Ecto neural progenitor cell (in vitro differentiated cells): ENCODE measurements around the gene XPO1.
"Not testable (repeated sequence)": the region's sequence is repeated elsewhere in the genome, so short reads cannot be mapped to it uniquely, and the experiment has no call there.

Experiments used
- DNase-seq: peaks from one replicate; pipeline ENCODE4 v3.0.0-alpha.2; 2018; ENCODE audit warnings: low spot score

XPO1 gene

GRCh38 chr2:61534926-61535325 lies 3.2 kb downstream of the XPO1 start:
- no peak for DNase-seq

GRCh38 chr2:61530749-61531148 lies 7.4 kb downstream of the XPO1 start:
- no peak for DNase-seq

GRCh38 chr2:61529944-61530735 lies 8.0 kb downstream of the XPO1 start:
- no peak for DNase-seq

GRCh38 chr2:61520261-61520660 lies 17.9 kb downstream of the XPO1 start:
- no peak for DNase-seq

GRCh38 chr2:61512768-61513398 lies 25.3 kb downstream of the XPO1 start:
- no peak for DNase-seq

- DNase-seq: no peak
Observed at GRCh38 chr2:61510674-61511671, 27.2 kb downstream of the XPO1 start.

GRCh38 chr2:61504949-61505348 lies 33.2 kb downstream of the XPO1 start:
- DNase-seq: no peak

GRCh38 chr2:61499060-61499459 lies 39.1 kb downstream of the XPO1 start:
- DNase-seq: no peak

GRCh38 chr2:61493523-61493942 lies 44.6 kb downstream of the XPO1 start:
- DNase-seq: no peak

- no peak for DNase-seq
Observed at GRCh38 chr2:61492476-61492875, 45.7 kb downstream of the XPO1 start.

GRCh38 chr2:61485281-61485680 lies 52.9 kb downstream of the XPO1 start:
- DNase-seq: no peak

- DNase-seq: no peak
Observed at GRCh38 chr2:61478086-61478485, 60.1 kb downstream of the XPO1 start.

- DNase-seq: not testable (repeated sequence)
Observed at GRCh38 chr2:61476929-61477589, 61.1 kb downstream of the XPO1 start.

- no peak for DNase-seq
Observed at GRCh38 chr2:61471905-61472805, 66.0 kb downstream of the XPO1 start.

- DNase-seq: peak; percentile 96
Observed at GRCh38 chr2:61470965-61471904, 66.9 kb downstream of the XPO1 start, which contains the start of gene USP34. TSS of gene USP34 (minus strand) at chr2:61471087. CDS start at chr2:61470692, 395 bp downstream.

- DNase-seq: peak; percentile 95
Observed at GRCh38 chr2:61470122-61470951, 67.8 kb downstream of the XPO1 start.

GRCh38 chr2:61469424-61470121 lies 68.6 kb downstream of the XPO1 start:
- DNase-seq: no peak

- DNase-seq: not testable (repeated sequence)
Observed at GRCh38 chr2:61468231-61468630, 69.9 kb downstream of the XPO1 start.
